DOHH2 (cell line): Measurements from ENCODE around the gene NAB2.

Experiments used
- EZH2phosphoT487 ChIP-seq: fragments of 200-600 bp; sonication (generic); IDR thresholded peaks from 2 replicates; pipeline ENCODE4 v1.6.1; 2017; ENCODE audit warnings: borderline replicate concordance, mild to moderate bottlenecking, antibody characterized with exemption, low read length, moderate library complexity, mixed read lengths
- TF ChIP-seq, protein P1 (sequence below): fragments of 200-600 bp; sonication (generic); IDR thresholded peaks from one replicate; pipeline ENCODE4 v1.5.1; 2014; ENCODE audit warnings: antibody characterized with exemption, mild to moderate bottlenecking, low read depth, low read length; ENCODE audit not compliant: poor library complexity, severe bottlenecking

- TF ChIP-seq, protein P1, sequence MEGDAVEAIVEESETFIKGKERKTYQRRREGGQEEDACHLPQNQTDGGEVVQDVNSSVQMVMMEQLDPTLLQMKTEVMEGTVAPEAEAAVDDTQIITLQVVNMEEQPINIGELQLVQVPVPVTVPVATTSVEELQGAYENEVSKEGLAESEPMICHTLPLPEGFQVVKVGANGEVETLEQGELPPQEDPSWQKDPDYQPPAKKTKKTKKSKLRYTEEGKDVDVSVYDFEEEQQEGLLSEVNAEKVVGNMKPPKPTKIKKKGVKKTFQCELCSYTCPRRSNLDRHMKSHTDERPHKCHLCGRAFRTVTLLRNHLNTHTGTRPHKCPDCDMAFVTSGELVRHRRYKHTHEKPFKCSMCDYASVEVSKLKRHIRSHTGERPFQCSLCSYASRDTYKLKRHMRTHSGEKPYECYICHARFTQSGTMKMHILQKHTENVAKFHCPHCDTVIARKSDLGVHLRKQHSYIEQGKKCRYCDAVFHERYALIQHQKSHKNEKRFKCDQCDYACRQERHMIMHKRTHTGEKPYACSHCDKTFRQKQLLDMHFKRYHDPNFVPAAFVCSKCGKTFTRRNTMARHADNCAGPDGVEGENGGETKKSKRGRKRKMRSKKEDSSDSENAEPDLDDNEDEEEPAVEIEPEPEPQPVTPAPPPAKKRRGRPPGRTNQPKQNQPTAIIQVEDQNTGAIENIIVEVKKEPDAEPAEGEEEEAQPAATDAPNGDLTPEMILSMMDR, result no peak
- no peak for TF ChIP-seq EZH2phosphoT487
These were observed 37.6 kb downstream of the NAB2 start for GRCh38 chr12:57126561-57126960.
